Thyroid gland (tissue), 4 donors: ENCODE data around the gene TMEM132D.

Experiments used
- CTCF ChIP-seq, 6 experiments: fragments of 200-600 bp in 3 of 6; fragments of 450-650 bp in 3 of 6; sonication (generic) in 3 of 6; IDR thresholded peaks; one replicate each; pipeline ENCODE4 v1.5.1; 2016 to 2019; ENCODE audit warnings: antibody characterized with exemption in 6 of 6, mild to moderate bottlenecking in 2 of 6, inconsistent platforms in 1 of 6, moderate library complexity in 1 of 6
- POLR2A ChIP-seq, 2 donors: fragments of 450-650 bp; IDR thresholded peaks; one replicate each; pipeline ENCODE4 v1.6.1; 2017; ENCODE audit warnings: antibody characterized with exemption in 2 of 2, mild to moderate bottlenecking in 2 of 2, moderate library complexity in 1 of 2

- TF ChIP-seq POLR2A (IDR thresholded peaks at IDR 0.05), result no peak
- no peak for TF ChIP-seq CTCF (IDR thresholded peaks at IDR 0.05)
Observed at GRCh38 chr12:129337413-129337812, 566.4 kb downstream of the TMEM132D start.
